Lung (tissue), 12 donors: ENCODE data around the gene SWSAP1. TPM values are rescaled to one million over a fixed set of nuclear protein-coding genes. Genes with fewer than 3 reads are reported as not detected.

Experiments used
- ATAC-seq: fragments of 200-7000 bp; cut with Tn5 transposase; one replicate; pipeline ENCODE4 v1.9.1; 2020; ENCODE audit warnings: moderate number of reproducible peaks; ENCODE audit not compliant: insufficient read depth, low FRiP score
- DNase-seq, 3 donors: peaks; one replicate each; pipeline ENCODE4 v3.0.0-alpha.2; 2013 to 2017
- H3K27ac ChIP-seq, 2 donors: one replicate each; pipeline ENCODE4 v1.5.1; 2013; ENCODE audit warnings: mild to moderate bottlenecking in 2 of 2, moderate library complexity in 2 of 2, control low read depth in 1 of 2, inconsistent platforms in 1 of 2, low read depth in 1 of 2, low read length in 1 of 2
- H3K27me3 ChIP-seq, 3 donors: one replicate each; pipeline ENCODE4 v1.5.1; 2013; ENCODE audit warnings: low read length in 2 of 3; ENCODE audit not compliant: control insufficient read depth in 3 of 3, insufficient read depth in 3 of 3
- H3K36me3 ChIP-seq, 4 donors: one replicate each; pipeline ENCODE4 v1.5.1; 2013; ENCODE audit warnings: low read length in 4 of 4, mild to moderate bottlenecking in 1 of 4, moderate library complexity in 1 of 4; ENCODE audit not compliant: control insufficient read depth in 4 of 4, insufficient read depth in 4 of 4
- H3K4me1 ChIP-seq, 5 donors: one replicate each; pipeline ENCODE4 v1.5.1; 2013; ENCODE audit warnings: low read length in 5 of 5, mild to moderate bottlenecking in 2 of 5, moderate library complexity in 1 of 5; ENCODE audit not compliant: control insufficient read depth in 5 of 5, insufficient read depth in 5 of 5
- H3K4me3 ChIP-seq: one replicate; pipeline ENCODE4 v1.5.1; 2013; ENCODE audit warnings: mild to moderate bottlenecking, control low read depth, moderate library complexity
- H3K9ac ChIP-seq, 2 donors: one replicate each; pipeline ENCODE4 v1.5.1; 2013; ENCODE audit warnings: low read length in 2 of 2, control low read depth in 1 of 2; ENCODE audit not compliant: insufficient read depth in 1 of 2
- H3K9me3 ChIP-seq, 4 donors: one replicate each; pipeline ENCODE4 v1.5.1; 2013; ENCODE audit warnings: low read length in 3 of 4, mild to moderate bottlenecking in 1 of 4, moderate library complexity in 1 of 4; ENCODE audit not compliant: control insufficient read depth in 4 of 4, insufficient read depth in 3 of 4
- CTCF ChIP-seq: IDR thresholded peaks from 2 replicates; pipeline ENCODE4 v1.5.1; 2012; ENCODE audit warnings: mild to moderate bottlenecking; ENCODE audit errors: control extremely low read depth, extremely low read depth
- WGBS, 2 donors: extraction: QIAGEN DNeasy Blood & Tissue Kit; methylation state at CpG; one replicate each; pipeline ENCODE4 v1.1.7; 2013; 5-methylcytosine and 5-hydroxymethylcytosine counted together
- polyA plus RNA-seq, 2 donors: library from polyadenylated mRNA; stranded (reverse); fragments of 200-250 nt; gene quantifications; one replicate each; pipeline ENCODE4 v1.2.1, GENCODE V29; 2013
- total RNA-seq, 2 donors: library from RNA; depleted of rRNA in 1 of 2; stranded (reverse); fragments of >200 nt in 1 of 2; gene quantifications; one replicate each; pipeline ENCODE4 v1.2.1, GENCODE V29; 2014 to 2021
- donor health status: control.
- donor health status: control.
- donor health status: Bipolar disorder and iron deficiency.
- donor health status: healthy.
- donor health status: DM: yes; HTN: yes; CAD: no.

Gene SWSAP1
- total and polyA plus RNA-seq, 4 donors = 1.1 to 4.1 (median 3.8) TPM

GRCh38 chr19:11418094-11418548 lies 43.7 kb downstream of the SWSAP1 start:
- DNase-seq (no peak), ATAC-seq (no peak)
- no peak for TF ChIP-seq CTCF
- 4 to 17% methylated on average over 12 to 14 of the region's 16 CpGs for WGBS, 2 donors
- Histone ChIP-seq H3K9ac (no peak overlapping the region), H3K27ac (no peak overlapping the region), H3K4me1 (peaks cover 0 to 21% (median 10%) of the 10 kb centered on the region in 5 donors), H3K4me3 (peak overlapping the region; percentile 33), H3K36me3 (no peaks in the 10 kb centered on the region), H3K9me3 (peaks cover 0 to 2% (median 0%) of the 10 kb centered on the region in 4 donors), H3K27me3 (peaks cover 0 to 39% (median 36%) of the 10 kb centered on the region in 3 donors)

DNA sequence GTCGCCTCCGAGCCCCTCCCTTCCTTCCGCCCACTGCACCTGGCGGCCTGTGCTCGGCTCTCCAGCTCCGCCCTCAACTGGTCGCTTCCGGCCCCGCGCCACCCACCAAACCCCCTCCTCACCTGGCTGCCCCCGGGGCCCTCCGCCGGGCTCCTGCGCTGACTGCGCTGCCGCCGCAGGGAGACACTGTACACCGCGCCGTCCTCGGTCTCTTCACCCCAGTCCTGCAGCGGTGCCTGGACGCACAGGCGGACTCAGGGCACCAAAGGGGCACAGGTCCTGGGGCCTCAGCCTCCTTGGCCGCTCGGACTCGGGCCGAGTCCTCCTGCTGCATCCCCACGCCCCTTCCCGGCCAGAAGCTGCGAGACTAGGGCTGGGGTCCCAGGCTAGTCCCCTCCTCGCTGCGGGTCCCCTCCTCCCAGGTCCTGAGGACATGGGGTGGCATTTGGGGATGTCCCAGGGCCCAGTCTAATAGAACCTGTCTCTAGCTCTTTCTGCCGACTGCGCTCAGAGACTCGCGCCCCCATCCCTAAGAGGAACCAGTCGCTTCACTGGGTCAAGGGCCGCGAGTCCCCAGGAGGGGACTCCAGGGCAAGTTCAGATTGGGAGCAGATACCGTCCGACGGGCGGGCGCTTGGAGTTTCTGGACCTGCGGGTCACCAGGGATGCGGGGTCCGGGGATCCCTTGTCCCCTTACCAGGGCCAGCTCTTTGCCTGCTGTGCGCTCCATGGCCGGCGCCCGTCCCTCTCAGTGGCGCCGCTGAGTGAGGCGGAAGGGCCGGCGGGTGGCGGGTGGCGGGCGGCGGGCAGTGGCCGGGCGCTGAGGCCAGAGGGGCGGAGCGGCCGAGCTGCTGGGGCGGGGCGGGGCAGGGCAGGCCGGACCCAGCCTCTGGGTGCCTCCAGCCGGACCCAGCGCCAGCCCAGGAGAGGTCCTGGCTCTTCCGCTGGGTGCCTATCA lies 44.4 kb downstream of the SWSAP1 start, which contains the start of gene RGL3:
Gene RGL3, minus strand, starts transcription at position 766 of the 958 bp plus-strand sequence. Its CDS starts 36 bp downstream, at position 730.
- peaks cover 0 to 2% (median 0%) of the 10 kb centered on the region in 4 donors for H3K9me3 ChIP-seq
- H3K36me3 ChIP-seq = no peaks in the 10 kb centered on the region
- H3K27ac ChIP-seq = peak within 1 kb of the TSS in 1 of 2 donors; percentile 50
- no peak within 1 kb of the TSS for H3K9ac ChIP-seq
- H3K27me3 ChIP-seq = peaks cover 0 to 46% (median 42%) of the 10 kb centered on the region in 3 donors
- H3K4me1 ChIP-seq = peaks cover 0 to 21% (median 10%) of the 10 kb centered on the region in 5 donors
- 2% methylated on average over 59 to 72 of the region's 72 CpGs for WGBS, 2 donors
- ATAC-seq = peak; percentile 63
- H3K4me3 ChIP-seq = peak within 1 kb of the TSS; percentile 33
- TF ChIP-seq CTCF = no peak
- peak; percentile 25 to 72 (median 70) for DNase-seq

GRCh38 chr19:11420429-11421370 lies 46.2 kb downstream of the SWSAP1 start:
- 4 to 8% methylated on average over 40 to 46 of the region's 46 CpGs for WGBS, 2 donors
- Histone ChIP-seq H3K27ac (no peak overlapping the region), H3K27me3 (peaks cover 0 to 54% (median 47%) of the 10 kb centered on the region in 3 donors), H3K9ac (no peak overlapping the region), H3K4me3 (no peak overlapping the region), H3K36me3 (no peaks in the 10 kb centered on the region), H3K4me1 (peaks cover 0 to 21% (median 10%) of the 10 kb centered on the region in 5 donors), H3K9me3 (peaks cover 0 to 4% (median 0%) of the 10 kb centered on the region in 4 donors)
- no peak for TF ChIP-seq CTCF
- DNase-seq = peak; percentile 50 to 68 (median 52)
- ATAC-seq = no peak
